ENCODE results near the gene ZNF441.

GRCh38 chr19:11754663-11755062, 12.1 kb upstream of the ZNF441 start:
- no peak for TF ChIP-seq CTCF (IDR thresholded peaks at IDR 0.05 in 4 of 5, conservative IDR thresholded peaks at IDR 0.05 in 1 of 5)
- TF ChIP-seq POLR2A (IDR thresholded peaks at IDR 0.05): no peak
